Fibroblast of mammary gland (primary cell): ENCODE data around the gene TANC2.

Experiments
- DNase-seq: peaks from one replicate; pipeline ENCODE4 v3.0.0-alpha.2; 2010; ENCODE audit warnings: low read depth
- H3K4me3 ChIP-seq: 2 replicates; pipeline ENCODE4 v1.5.1; 2011; ENCODE audit warnings: low read depth, mild to moderate bottlenecking, low read length, moderate library complexity; ENCODE audit not compliant: control insufficient read depth
- TF ChIP-seq, protein P1 (sequence below): conservative IDR thresholded peaks from 2 replicates; pipeline ENCODE4 v1.5.1; 2011; ENCODE audit warnings: low read depth, low read length, inconsistent platforms; ENCODE audit not compliant: control insufficient read depth, insufficient read depth

The TANC2 gene

DNA sequence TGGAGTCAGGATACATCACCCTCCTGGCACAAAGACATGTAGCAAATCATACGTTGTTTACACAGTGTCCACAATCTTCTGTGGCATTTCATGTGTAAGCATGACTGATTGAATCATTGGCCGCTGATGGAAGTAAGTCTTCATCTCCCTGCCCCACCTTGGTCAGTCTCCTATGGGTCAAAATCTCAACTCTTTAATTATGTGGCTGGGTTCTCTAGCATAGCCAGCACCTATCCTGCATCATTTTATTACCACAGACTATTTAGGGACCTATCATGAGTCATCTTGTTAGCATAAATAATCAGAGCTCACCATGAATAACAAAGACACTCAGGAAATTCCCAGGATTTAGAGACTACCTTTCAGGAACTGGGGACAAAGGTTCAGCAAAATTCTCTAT lies 15.9 kb downstream of the TANC2 start:
- TF ChIP-seq, protein P1, sequence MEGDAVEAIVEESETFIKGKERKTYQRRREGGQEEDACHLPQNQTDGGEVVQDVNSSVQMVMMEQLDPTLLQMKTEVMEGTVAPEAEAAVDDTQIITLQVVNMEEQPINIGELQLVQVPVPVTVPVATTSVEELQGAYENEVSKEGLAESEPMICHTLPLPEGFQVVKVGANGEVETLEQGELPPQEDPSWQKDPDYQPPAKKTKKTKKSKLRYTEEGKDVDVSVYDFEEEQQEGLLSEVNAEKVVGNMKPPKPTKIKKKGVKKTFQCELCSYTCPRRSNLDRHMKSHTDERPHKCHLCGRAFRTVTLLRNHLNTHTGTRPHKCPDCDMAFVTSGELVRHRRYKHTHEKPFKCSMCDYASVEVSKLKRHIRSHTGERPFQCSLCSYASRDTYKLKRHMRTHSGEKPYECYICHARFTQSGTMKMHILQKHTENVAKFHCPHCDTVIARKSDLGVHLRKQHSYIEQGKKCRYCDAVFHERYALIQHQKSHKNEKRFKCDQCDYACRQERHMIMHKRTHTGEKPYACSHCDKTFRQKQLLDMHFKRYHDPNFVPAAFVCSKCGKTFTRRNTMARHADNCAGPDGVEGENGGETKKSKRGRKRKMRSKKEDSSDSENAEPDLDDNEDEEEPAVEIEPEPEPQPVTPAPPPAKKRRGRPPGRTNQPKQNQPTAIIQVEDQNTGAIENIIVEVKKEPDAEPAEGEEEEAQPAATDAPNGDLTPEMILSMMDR: no peak
- H3K4me3 ChIP-seq: no peak overlapping the region
- DNase-seq: peak; percentile 56

DNA sequence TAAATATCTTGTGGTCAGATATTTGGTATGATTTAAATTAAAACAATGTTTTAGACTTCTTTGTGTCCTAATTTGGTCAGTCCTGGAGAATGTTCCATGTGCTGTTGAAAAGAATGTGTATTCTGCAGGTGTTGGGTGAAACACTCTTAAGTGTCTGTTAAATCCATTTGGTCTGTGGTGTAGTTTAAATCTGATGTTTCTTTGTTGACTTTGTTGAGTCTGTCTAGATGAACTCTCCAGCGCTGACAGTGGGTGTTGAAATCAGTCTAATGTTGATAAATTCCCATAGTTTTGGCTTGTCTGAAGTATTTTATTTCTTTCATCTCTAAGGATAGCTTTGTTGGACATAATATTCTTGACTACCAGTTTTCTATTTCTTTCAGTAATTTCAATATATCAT lies 18.8 kb downstream of the TANC2 start:
- TF ChIP-seq, protein P1: no peak
- H3K4me3 ChIP-seq: no peak overlapping the region
- no peak for DNase-seq

DNA sequence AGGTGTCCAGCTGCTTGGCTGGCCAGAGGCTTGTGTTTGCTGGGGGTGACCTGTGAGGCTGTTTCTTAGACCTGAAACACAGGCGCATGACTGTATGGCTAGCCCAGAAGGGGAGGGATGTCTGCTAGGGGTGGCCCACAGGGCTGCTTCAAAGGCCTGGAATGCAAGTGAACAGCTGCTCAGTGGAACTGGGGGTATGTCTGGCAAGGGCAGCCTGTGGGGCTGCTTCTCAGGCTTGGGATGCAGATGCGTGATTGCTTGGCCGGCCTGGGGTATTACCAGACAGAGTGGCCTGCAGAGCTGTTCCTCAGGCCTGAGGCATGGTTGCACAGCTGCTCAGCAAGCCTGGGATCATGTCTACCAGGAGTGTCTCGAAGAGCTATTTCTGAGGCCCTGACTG lies 20.5 kb downstream of the TANC2 start:
- TF ChIP-seq, protein P1: no peak
- H3K4me3 ChIP-seq: no peak overlapping the region
- no peak for DNase-seq

DNA sequence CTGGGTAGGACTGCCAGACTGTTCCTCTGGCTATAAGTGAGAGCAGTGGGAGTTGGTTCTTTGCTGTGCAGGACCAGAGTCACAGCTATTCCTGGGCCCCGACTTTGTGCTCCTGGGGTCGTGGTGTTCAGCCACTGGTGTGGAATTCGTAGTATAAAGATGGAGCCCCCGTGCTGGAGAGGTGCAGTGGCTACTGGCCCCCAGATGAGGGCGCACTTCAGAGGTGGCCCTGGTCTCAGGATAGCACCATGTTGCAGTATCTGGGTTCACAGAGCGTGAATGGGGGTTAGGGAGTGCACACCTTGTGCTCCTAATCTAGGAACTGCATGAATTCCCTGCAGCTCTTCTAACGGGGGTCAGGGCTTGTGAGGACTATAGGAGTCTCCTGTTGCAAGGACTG lies 21.1 kb downstream of the TANC2 start:
- TF ChIP-seq, protein P1: peak; percentile 36
- no peak overlapping the region for H3K4me3 ChIP-seq
- DNase-seq: no peak

DNA sequence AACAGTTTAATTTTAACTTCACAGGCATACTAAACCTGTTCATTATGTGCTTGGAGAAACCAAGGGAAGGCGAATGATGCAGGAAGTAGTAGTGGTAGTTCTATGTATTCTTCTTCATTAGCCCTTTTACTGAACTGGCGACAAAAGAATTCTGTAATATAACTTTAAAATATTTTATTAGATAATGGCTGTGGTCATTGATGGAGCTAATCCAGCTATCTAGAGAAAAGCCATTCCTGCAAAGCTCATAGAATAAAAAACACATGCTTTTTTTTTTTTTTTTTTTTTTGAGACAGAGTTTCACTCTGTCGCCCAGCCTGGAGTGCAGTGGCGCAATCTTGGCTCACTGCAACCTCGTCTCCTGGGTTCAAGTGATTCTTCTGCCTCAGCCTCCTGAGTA lies 23.5 kb downstream of the TANC2 start:
- TF ChIP-seq, protein P1: no peak
- DNase-seq: no peak
- no peak overlapping the region for H3K4me3 ChIP-seq

DNA sequence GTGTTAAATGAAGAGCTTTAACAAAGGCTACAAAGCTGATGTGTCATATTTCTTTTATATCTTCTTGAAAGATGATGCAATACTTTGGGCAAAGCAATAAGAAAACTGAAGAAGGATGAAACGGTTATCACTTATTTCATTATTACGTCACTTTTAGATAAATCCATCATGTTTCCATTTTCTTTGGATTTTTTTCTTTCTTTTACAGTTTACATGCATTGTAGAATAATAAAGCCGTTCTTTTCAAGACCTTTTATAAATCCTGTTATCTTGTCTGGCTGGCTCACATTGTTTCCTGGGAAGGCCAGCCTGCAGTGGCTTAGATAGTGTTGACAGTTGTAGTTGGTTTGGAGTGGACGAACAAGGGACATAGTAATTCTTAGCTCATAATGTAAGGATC lies 28.9 kb downstream of the TANC2 start:
- peak; percentile 43 for DNase-seq
- H3K4me3 ChIP-seq: no peak overlapping the region
- TF ChIP-seq, protein P1: no peak

DNA sequence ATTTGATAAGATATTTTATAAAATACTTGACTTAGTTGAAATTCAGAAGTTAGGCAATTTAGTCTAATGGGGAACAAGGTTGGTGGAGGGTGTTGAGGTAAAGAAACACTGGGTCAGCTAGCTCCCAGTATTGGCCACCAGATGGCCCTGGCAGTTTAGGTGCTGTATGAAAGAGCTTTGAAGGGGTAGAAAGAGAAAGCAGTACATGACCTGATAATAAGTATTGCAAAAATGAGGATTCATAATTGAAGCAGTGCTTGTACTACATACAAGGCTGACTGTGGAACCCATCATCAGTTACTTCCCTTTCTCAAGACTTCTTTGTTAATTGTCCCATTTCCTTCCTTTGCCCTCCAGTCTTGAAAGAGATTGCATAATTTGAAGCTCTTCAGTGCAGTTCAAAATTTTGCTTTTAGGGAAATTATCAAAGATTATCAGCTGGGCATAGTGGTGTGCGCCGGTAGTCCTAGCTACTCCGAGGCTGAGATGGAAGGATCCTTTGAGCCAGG lies 29.4 kb downstream of the TANC2 start:
- TF ChIP-seq, protein P1: peak; percentile 63
- H3K4me3 ChIP-seq: no peak overlapping the region
- peak; percentile 45 for DNase-seq
